Measurements from ENCODE around the gene C1QL1. TPM values are rescaled to one million over a fixed set of nuclear protein-coding genes. Genes with fewer than 3 reads are reported as not detected.

The C1QL1 gene
- 0.11 TPM in 1 of 2 replicates, not detected in the other for total RNA-seq (2016; rRNA removed; fragmentation: Illumina TruSeq; extraction: Trizol)
- total RNA-seq (2016; cell fraction: cytosol; rRNA removed; fragmentation: Illumina TruSeq; extraction: Trizol; ENCODE audit: low read depth) = not detected in 2 replicates
- not detected in 2 replicates for total RNA-seq (2016; cell fraction: insoluble cytoplasmic fraction; rRNA removed; fragmentation: Illumina TruSeq; extraction: Trizol)
- total RNA-seq (2016; cell fraction: membrane; rRNA removed; fragmentation: Illumina TruSeq; extraction: Trizol) = 0.14 TPM in 1 of 2 replicates, not detected in the other
- total RNA-seq (2016; cell fraction: nucleus; rRNA removed; fragmentation: Illumina TruSeq; extraction: Trizol) = not detected in 2 replicates
- polyA plus RNA-seq (2011; rRNA removed) = 0.07 and 0.11 TPM in 2 replicates
- polyA plus RNA-seq (2011; cell fraction: cytosol; rRNA removed) = 0.10 and 0.20 TPM in 2 replicates
- polyA plus RNA-seq (2011; cell fraction: nucleus; rRNA removed) = 0.14 TPM in 1 of 2 replicates, not detected in the other
- polyA plus RNA-seq (2012) = 0.24 TPM in 1 of 2 replicates, not detected in the other
- 0.38 and 0.43 TPM in 2 replicates for polyA plus RNA-seq (2016; cell fraction: cytosol; fragmentation: Illumina TruSeq; extraction: Trizol; ENCODE audit: low read depth)
- not detected in 2 replicates for polyA plus RNA-seq (2016; cell fraction: insoluble cytoplasmic fraction; fragmentation: Illumina TruSeq; extraction: Trizol; ENCODE audit: low read depth)
- 0.15 and 0.29 TPM in 2 replicates for polyA plus RNA-seq (2016; cell fraction: membrane; fragmentation: Illumina TruSeq; extraction: Trizol; ENCODE audit: low read depth)
- not detected in 2 replicates for polyA plus RNA-seq (2016; cell fraction: nucleus; fragmentation: Illumina TruSeq; extraction: Trizol; ENCODE audit: insufficient read depth, low read depth)
- 1.1 TPM in 1 of 2 replicates, not detected in the other for polyA minus RNA-seq (2011; rRNA and poly(A)+ RNA removed; ENCODE audit: low replicate concordance)
- polyA minus RNA-seq (2011; cell fraction: cytosol; rRNA and poly(A)+ RNA removed) = not detected in 2 replicates
- polyA minus RNA-seq (2011; cell fraction: nucleus; rRNA and poly(A)+ RNA removed) = not detected in 2 replicates
- Bru-seq, nascent RNA = percentile 13 among the genes with signal in this experiment
- BruChase-seq, experiment 1, labeled RNA remaining after a 6-hour chase = not detected
- not detected for BruChase-seq, experiment 2, labeled RNA remaining after a 2-hour chase
- long read RNA-seq, experiment 1 = 0 reads
- long read RNA-seq, experiment 2 = 0 reads

DNA sequence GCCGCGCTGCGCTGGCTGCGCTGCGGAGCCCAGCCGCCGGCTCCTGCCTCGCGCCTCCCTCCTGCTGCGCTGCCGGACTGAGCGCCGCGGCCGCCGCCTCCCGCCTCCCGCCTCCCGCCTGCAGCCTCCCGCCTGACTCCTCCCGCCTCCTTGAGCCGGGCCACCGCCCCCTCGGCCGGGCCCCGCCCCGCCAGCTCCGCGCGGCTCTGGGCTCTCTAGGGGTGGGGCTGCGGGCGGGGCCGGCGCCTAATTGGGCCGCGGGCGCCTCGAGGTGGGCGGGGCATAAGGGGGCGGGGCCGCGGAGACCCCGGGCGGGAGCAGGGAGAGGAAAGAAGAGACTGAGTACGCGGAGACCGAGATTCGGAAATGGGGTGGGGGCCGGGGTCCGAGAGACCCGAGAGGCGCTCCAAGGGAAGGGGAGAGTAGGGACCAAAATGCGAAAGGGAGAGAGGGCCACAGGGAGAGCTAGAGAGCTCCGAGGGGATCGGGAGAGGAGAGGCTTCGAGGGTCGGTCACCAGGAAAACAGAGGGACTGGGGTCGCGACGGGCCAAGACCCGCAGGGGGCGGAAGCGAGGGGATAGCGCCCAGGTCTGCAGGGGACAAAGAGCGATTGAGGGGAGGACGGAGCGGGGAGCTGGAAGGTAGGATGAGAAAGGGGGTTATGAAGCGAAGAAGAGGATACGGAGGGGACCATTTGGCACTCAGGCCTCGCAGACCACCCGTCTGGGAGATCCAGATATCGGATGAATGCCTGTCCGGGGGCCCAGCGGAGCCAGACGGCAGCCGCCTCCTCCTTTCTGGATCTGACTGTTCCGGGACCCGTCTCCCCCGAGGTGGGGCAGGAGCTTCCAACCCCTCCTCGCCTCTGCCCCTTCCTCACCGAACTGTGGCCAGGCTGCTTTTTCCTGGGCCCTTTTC lies at the start of gene C1QL1:
Gene C1QL1, minus strand, starts transcription at position 79 of the 919 bp plus-strand sequence. CDS start 255 bp downstream, outside the sequence.
- in situ Hi-C loops (cut with HindIII; ENCODE audit: extremely low pct_ligation_motif_present, low pct_unique_long_range_greater_than_20kb) (no loop called here), intact Hi-C loops (cut with micrococcal nuclease; ENCODE audit: unreplicated experiment) (no loop called here)
- Histone ChIP-seq H3K4me1 (ENCODE audit: insufficient read depth, low read length) (peaks cover 36% of the 10 kb centered on the region), H4K20me1 (ENCODE audit: insufficient read depth, low read length) (no peaks in the 10 kb centered on the region), H3K4me2 (ENCODE audit: low read depth, low read length) (peak within 1 kb of the TSS; percentile 99), H3K27me3 (ENCODE audit: control insufficient read depth in 1 of 2, insufficient read depth in 2 of 2, low read length in 2 of 2) (peaks cover 35 to 79% of the 10 kb centered on the region in 2 experiments), H3K27ac (ENCODE audit: extremely low read length, insufficient read depth, low read length) (no peak within 1 kb of the TSS), H3K9ac (ENCODE audit: insufficient read depth, low read depth, low read length) (0 out of 2 replicates have a peak within 1 kb of the TSS, but pooled peaks have one; percentile 36), H2AFZ (ENCODE audit: low read length) (no peak within 1 kb of the TSS), H3K4me3 (replicated peaks in 1 of 3; ENCODE audit: insufficient read depth in 1 of 3, low read depth in 2 of 3, low read length in 3 of 3) (peak within 1 kb of the TSS; percentile 56 to 83 (median 63)), H3K79me2 (ENCODE audit: insufficient read depth, low read length) (no peaks in the 10 kb centered on the region), H3K9me3 (ENCODE audit: low read length) (no peaks in the 10 kb centered on the region), H3K36me3 (replicated peaks in 1 of 2; ENCODE audit: control insufficient read depth in 1 of 2, insufficient read depth in 2 of 2, low read length in 2 of 2) (no peaks in the 10 kb centered on the region)
- WGBS (ENCODE audit: low lambda C conversion rate) = 11% methylated on average over 58 of the region's 81 CpGs
- ATAC-seq (peak; percentile 89), FAIRE-seq (no peak), DNase-seq (ENCODE audit: low spot score) (peak; percentile 84)
- POLR2A ChIA-PET = interaction anchor here (0.6 to 1.7 kb wide), 5 partner anchors 12 to 966 kb away, joined by 3 to 10 read pairs (median 3); partner anchors contain the start of gene HEXIM1
- CTCF ChIA-PET (ENCODE audit: low intra/inter-chr PET ratio, low total read pairs) = no interaction called here
- no TSS peak for BruUV-seq (replicated peaks)
- TF ChIP-seq, protein P1, sequence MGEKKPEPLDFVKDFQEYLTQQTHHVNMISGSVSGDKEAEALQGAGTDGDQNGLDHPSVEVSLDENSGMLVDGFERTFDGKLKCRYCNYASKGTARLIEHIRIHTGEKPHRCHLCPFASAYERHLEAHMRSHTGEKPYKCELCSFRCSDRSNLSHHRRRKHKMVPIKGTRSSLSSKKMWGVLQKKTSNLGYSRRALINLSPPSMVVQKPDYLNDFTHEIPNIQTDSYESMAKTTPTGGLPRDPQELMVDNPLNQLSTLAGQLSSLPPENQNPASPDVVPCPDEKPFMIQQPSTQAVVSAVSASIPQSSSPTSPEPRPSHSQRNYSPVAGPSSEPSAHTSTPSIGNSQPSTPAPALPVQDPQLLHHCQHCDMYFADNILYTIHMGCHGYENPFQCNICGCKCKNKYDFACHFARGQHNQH (CRISPR knock-in tag; IDR thresholded peaks at IDR 0.05) = peak; percentile 16; the same call in 1 of the 2 replicates
- TF ChIP-seq XRCC5 (optimal IDR thresholded peaks at IDR 0.05; ENCODE audit: low read length) (peak; percentile 17), ZNF441 (CRISPR knock-in tag; IDR thresholded peaks at IDR 0.05; ENCODE audit: borderline replicate concordance) (0 out of 2 replicates have a peak, but pooled peaks have one; percentile 32), LCORL (IDR thresholded peaks at IDR 0.05) (no peak), LCORL (CRISPR knock-in tag; IDR thresholded peaks at IDR 0.05) (peak; percentile 57; the same call in 1 of the 2 replicates), ZNF225 (CRISPR knock-in tag; IDR thresholded peaks at IDR 0.05) (peak; percentile 78; the same call in 1 of the 2 replicates), NCOR1 (IDR thresholded peaks at IDR 0.05; ENCODE audit: borderline replicate concordance, low read length) (no peak), IRF2 (CRISPR knock-in tag; IDR thresholded peaks at IDR 0.05) (0 out of 2 replicates have a peak, but pooled peaks have one; percentile 24), SRSF4 (IDR thresholded peaks at IDR 0.05; ENCODE audit: low read depth, low read length, poor library complexity, severe bottlenecking) (no peak)
- TF ChIP-seq, protein P2, sequence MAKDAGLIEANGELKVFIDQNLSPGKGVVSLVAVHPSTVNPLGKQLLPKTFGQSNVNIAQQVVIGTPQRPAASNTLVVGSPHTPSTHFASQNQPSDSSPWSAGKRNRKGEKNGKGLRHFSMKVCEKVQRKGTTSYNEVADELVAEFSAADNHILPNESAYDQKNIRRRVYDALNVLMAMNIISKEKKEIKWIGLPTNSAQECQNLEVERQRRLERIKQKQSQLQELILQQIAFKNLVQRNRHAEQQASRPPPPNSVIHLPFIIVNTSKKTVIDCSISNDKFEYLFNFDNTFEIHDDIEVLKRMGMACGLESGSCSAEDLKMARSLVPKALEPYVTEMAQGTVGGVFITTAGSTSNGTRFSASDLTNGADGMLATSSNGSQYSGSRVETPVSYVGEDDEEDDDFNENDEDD (CRISPR knock-in tag; IDR thresholded peaks at IDR 0.05; ENCODE audit: borderline replicate concordance) = peak; percentile 94
- TF ChIP-seq, protein P3, sequence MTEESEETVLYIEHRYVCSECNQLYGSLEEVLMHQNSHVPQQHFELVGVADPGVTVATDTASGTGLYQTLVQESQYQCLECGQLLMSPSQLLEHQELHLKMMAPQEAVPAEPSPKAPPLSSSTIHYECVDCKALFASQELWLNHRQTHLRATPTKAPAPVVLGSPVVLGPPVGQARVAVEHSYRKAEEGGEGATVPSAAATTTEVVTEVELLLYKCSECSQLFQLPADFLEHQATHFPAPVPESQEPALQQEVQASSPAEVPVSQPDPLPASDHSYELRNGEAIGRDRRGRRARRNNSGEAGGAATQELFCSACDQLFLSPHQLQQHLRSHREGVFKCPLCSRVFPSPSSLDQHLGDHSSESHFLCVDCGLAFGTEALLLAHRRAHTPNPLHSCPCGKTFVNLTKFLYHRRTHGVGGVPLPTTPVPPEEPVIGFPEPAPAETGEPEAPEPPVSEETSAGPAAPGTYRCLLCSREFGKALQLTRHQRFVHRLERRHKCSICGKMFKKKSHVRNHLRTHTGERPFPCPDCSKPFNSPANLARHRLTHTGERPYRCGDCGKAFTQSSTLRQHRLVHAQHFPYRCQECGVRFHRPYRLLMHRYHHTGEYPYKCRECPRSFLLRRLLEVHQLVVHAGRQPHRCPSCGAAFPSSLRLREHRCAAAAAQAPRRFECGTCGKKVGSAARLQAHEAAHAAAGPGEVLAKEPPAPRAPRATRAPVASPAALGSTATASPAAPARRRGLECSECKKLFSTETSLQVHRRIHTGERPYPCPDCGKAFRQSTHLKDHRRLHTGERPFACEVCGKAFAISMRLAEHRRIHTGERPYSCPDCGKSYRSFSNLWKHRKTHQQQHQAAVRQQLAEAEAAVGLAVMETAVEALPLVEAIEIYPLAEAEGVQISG (CRISPR knock-in tag; IDR thresholded peaks at IDR 0.05) = peak; percentile 43

All from HepG2 (cell line).